Measurements from ENCODE around the gene CAMK1D. TPM values are rescaled to one million over a fixed set of nuclear protein-coding genes. Genes with fewer than 3 reads are reported as not detected.

The CAMK1D gene
- polyA plus RNA-seq, 1 donor: 11.9 TPM

- DNase-seq: no peak
Measured at GRCh38 chr10:12629767-12630165, 280.4 kb downstream of the CAMK1D start.

GRCh38 chr10:12631216-12631615, 281.9 kb downstream of the CAMK1D start:
- no peak for DNase-seq

GRCh38 chr10:12631787-12632562, 282.6 kb downstream of the CAMK1D start:
- no peak for DNase-seq

GRCh38 chr10:12633776-12634620, 284.7 kb downstream of the CAMK1D start:
- DNase-seq: no peak

GRCh38 chr10:12634621-12634931, 285.2 kb downstream of the CAMK1D start:
- DNase-seq: no peak

- no peak for DNase-seq
Measured at GRCh38 chr10:12635127-12635541, 285.8 kb downstream of the CAMK1D start.

- DNase-seq: no peak
Measured at GRCh38 chr10:12636571-12636970, 287.2 kb downstream of the CAMK1D start.

- no peak for DNase-seq
Measured at GRCh38 chr10:12637649-12638048, 288.3 kb downstream of the CAMK1D start.

- no peak for DNase-seq
Measured at GRCh38 chr10:12638103-12638502, 288.8 kb downstream of the CAMK1D start.

- no peak for DNase-seq
Measured at GRCh38 chr10:12638781-12639180, 289.4 kb downstream of the CAMK1D start.

- DNase-seq: no peak
Measured at GRCh38 chr10:12639996-12640944, 290.9 kb downstream of the CAMK1D start.

GRCh38 chr10:12642036-12642435, 292.7 kb downstream of the CAMK1D start:
- DNase-seq: no peak

- DNase-seq: no peak
Measured at GRCh38 chr10:12643279-12643678, 293.9 kb downstream of the CAMK1D start.

- DNase-seq: no peak
Measured at GRCh38 chr10:12644380-12645144, 295.2 kb downstream of the CAMK1D start.

- no peak for DNase-seq
Measured at GRCh38 chr10:12645449-12645848, 296.1 kb downstream of the CAMK1D start.

- DNase-seq: no peak
Measured at GRCh38 chr10:12649012-12649584, 299.8 kb downstream of the CAMK1D start.

GRCh38 chr10:12650122-12650521, 300.8 kb downstream of the CAMK1D start:
- DNase-seq: no peak

- no peak for DNase-seq
Measured at GRCh38 chr10:12650538-12651298, 301.4 kb downstream of the CAMK1D start.

- no peak for DNase-seq
Measured at GRCh38 chr10:12655940-12656339, 306.6 kb downstream of the CAMK1D start.

GRCh38 chr10:12656518-12657142, 307.3 kb downstream of the CAMK1D start:
- no peak for DNase-seq

All from left kidney (tissue), 2 donors.